GM19025 (cell line): Measurements from ENCODE around the gene ZNF24.
A peak's percentile ranks its signal among the peaks of the same experiment; 100 is the strongest.

Experiments
- ATAC-seq: cut with Tn5 transposase; IDR thresholded peaks from one replicate; pipeline ENCODE4 v1.9.1; 2021; ENCODE audit warnings: mild to moderate bottlenecking, low read depth, moderate library complexity; ENCODE audit not compliant: unreplicated experiment

ZNF24 gene

DNA sequence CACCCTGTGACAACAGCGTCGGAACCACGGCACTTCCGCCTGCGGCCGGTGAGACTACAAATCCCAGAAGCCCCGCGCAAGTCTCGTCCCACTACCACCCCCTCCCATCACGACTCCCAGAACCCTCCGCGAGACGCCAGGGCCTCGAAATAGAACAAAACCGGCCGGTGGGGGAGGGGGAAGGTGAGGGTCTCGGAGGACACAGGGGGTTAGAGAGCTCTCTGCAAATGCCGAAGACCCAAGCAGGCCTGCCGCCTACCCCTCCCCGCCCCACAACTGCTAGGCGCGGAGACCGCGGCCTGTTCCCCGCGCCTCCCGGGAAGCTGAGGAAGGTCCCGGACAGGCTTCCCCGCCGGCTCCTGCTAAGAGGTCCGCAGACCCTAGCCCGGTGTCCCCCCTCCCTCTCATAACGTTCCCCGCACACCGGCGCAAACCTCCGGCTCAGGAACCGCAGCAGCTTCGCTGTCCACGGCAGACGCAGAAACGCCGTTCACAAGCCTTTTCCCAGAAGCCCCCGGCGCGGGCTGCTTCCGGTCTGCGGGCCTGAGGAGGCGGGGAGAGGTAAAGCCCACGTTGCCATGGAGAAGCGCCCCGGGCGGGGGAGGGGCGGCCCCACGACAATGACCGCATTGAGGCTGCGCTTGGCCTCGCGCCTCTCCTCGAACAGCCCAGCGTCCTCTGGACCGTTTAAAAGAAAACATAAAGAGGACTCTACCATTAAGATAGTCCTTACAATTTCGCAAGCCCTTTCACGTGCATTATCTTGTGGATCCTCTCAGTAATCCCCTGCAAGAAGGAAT, at the start of gene ZNF24:
Gene ZNF24, minus strand, starts transcription at position 485 of the 800 bp plus-strand sequence. CDS start 3,770 bp downstream, outside the sequence.
- peak; percentile 91 for ATAC-seq

DNA sequence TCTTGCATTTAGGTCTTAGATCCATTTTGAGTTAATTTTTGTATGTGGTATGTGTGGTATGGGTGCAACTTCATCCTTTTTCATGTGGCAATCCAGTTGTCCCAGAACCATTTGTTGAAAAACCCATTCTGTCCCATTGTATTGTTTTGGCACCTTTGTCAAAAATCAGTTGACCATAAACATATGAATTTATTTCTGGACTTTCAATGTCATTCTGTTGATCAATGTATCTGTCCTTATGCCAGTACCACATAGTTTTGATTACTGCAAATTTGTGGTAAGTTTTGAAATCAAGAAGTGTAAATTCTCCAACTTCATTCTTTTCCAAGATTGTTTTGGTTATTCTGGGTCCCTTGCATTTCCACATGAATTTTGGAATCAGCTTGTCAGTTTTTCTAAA, 49.5 kb upstream of the ZNF24 start:
- no peak for ATAC-seq

DNA sequence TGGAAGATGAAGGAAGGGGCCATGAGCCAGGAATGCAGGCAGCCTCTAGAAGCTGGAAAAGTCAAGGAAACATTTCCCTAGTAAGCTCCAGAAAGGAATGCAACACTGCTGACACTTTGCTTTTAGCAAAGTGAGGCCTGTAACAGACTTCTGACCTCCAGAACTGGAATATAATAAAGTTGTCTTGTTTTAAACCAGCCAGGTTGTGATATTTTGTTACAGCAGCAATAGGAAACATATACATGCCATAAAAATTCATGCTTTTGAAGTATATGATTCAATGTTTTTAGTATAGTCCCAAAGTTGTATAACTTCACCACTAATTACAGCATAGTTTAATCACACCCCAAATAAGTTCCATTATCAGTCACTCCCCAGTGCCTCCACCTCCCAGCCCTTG, 48.2 kb upstream of the ZNF24 start:
- no peak for ATAC-seq

DNA sequence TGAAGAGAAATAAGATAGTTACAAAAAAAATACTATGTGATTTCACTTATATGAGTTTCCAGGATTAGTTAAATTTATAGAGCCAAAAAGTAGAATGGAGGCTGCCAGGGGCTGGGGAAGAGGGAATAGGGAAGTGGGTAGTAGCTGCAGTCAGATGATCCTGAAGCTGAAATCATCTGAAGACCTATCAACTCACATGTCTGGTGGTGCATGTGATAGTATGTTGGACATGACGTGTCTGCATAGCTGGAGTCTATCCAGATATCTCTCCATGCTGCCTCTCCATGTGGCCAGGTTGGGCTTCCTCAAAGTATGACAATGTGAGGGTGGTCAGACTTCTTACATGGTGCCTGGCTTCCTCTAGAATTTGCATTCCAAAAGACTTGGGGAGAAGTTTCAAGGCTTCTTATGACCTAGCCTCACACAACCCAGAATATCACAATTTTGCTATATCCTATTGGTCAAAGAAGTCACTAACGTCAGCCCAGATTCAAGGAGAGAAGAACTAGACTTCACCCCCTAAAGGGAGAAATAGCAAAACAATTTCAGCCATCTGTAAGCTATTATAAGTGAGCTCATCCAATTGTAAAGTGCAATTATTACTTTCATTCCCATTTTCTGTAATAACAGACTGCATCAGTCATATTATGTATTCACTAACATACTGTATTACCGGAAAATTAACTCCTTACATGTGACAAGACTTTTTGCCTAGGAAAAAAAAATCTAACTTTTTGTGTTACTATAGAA, 46.9 kb upstream of the ZNF24 start:
- no peak for ATAC-seq

DNA sequence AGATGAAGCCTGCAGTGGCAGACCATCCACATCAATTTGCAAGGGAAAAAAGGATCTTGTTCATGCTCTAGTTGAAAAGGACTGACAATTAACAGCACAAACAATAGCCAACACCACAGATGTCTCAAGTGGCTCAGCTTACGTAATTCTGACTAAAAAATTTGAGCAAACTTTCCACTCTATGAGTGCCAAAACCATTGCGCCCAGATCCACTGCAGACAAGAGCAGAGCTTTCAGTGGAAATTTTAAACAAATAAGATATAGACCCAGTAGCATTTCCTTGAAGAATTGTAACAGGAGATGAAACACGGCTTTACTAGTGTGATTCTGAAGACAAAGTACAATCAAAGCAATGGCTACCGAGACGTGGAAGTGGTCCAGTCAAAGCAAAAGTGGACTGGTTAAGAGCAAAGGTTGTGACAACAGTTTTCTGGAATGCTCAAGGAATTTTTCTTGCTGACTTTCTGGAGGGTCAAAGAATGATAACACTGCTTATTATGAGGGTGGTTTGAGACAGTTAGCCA, 44.9 kb upstream of the ZNF24 start:
- ATAC-seq = no peak

DNA sequence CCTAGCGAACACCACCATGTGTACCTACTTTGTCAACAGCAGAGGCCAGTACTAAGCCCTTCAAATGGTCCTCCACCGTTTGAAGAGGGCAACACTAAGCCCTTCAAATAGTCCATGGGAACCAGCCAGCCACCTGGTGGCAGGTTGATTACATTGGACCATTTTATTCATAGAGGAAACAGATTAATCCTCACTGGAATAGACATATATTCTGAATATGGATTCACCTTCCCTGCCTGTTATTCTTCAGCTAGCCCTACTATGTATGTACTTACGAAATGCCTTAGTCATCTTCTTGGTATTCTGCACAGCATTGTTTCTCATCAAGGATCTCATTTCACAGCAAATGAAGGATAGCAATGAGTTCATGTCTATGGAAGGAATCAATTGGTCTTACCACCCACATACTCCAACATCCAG, 42.9 kb upstream of the ZNF24 start:
- no peak for ATAC-seq

DNA sequence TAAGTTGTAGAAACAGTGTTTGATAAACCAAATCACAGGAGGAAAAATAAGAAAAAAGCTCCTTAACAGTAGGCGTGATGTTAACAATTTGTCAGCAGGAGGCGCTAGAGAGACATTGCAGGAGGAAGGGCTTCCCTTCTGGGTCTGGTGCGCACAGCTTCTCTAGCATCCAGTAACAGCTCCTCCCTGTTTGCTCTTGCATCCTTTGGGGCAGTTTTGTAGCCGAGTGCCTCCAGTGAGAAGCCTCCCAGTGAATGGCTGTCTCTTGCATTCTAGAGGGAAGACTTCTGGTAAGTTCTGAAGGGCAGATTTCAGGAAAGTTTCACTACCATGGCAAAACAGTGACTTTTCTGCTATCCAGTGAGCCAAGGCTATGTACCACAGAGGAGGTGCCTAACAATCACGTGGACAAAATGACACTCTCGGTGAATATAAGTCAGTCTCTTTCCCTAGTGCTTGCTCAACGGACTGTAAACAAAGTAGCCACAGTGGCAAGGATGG, 42.4 kb upstream of the ZNF24 start:
- ATAC-seq = no peak

DNA sequence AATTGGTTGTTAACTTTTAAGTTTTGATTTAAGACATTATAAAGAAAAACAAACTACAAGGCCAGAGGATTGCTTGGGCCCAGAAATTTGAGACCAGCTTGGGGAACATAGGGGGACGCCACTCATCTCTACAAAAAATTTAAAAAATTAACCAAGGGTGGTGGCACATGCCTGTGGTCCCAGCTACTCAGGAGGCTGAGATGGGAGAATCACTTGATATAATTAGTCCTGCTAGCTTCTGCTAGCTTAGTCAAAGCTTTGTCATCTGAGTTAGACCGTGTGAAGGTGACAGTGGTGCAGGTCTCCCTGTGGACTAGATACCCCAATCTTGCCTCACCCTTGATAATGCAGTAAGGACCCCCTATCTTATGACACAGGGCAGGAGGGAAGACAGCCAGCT, 38.9 kb upstream of the ZNF24 start:
- ATAC-seq = no peak

DNA sequence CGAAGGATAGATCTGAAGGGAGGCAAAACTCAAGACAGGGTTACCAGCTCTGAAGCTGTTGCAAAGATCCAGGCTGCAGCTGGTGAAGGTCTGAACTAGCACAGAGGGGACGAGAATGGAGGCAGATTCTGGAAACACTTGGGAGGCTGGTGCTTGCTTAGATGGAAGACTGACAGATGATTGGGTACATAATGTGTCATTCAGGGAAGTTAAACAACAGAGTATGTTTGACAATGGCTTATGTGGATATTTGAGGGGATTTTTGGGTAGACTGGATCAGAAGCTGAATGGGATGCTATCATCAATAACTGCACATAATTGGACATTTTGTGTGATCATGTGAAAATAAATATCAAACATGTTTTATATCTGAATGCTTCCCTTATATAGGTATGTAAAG, 35.2 kb upstream of the ZNF24 start:
- ATAC-seq = no peak

DNA sequence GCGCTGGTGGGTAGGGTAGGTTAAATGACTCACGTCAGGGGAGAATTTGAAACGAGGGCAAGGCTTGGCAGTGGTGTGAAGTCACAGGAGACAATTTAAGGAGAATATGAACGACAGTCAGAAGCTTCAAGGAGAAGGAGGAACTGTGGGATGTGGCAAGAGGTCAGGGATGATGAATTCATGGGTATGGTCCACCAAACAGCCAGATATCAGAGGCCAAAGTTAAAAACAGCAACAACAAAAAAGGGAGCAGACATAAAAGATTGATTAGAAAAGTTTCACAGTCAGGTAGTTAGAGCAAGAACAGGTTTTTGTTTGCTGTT, 34.3 kb upstream of the ZNF24 start:
- no peak for ATAC-seq

DNA sequence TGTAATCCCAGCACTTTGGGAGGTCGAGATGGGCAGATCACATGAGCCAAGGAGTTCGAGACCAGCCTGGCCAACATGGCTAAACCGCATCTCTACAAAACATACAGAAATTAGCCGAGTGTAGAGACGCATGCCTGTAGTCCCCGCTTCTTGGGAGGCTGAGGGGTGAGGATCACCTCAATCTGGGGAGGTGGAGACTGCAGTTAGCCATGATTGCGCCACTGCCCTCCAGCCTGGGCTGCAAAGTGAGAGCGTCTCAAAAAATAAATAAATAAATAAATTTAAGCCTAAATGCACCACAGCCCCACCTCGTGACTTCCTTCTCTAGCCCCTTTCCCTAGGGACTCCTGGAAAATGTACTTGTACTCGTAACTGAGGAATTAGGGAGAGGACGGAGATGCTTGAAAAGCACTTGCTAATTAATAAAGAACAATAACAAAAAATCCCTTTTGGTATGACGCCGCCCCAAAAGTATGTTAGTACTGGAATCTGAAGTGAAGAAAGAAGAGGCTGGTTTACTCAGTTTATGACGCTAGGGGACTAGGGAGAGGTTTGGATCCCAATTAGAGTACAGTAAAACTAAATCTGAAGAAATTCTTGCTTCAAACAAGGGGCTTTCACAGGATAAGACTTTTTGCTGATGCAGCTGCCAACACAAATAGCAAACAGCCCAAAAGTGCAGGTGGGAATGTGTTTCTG, 33.8 kb upstream of the ZNF24 start:
- no peak for ATAC-seq

DNA sequence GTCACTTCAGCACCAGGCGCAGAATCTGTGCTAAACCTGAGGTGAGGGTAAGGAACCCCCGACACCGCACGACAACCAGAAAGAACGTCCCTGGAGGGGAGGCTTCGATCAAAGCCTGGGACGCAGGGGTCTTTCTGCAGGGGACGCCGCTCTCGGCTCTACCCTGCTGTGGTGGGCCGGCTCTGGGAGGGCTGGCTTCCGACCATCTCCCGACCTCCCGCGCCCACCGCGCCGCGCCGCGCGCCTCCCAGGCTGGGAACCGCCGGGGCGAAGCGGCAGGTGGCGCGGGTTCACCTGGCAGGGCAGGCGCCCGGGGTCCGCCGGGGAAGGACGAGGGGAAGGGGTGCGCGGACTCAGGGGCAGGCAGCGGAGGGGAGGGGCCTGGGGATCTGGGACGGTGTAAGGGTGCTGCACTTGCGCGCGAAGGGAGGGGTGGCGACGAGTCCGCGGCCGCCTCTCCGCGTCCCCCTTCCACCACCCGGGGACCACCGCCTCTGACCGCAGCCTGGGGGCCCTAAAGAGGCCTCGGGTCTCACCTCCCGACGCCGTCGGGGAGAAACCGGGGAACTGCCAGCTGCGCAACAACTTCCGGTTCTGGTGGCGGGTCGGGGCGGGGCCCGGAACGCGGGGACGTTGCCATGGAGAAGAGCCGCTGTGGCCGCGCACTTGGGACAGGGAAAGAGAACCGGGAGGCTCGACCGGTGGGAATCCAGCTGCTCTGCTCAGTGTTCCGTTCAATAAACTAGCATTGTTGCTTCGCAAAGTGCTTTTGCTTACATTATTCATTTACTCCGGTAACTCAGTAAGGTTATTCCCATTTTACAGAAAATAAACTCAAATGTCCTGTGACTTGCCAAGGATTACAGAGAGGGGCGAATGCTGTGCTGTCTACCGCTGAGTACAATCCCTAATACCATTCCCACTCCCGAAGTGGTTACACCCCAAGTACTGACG, 32.8 kb upstream of the ZNF24 start, which contains the start of gene ZNF396:
Gene ZNF396, minus strand, starts transcription at position 596 of the 954 bp plus-strand sequence. CDS start 3,045 bp downstream, outside the sequence.
- ATAC-seq = peak; percentile 88

DNA sequence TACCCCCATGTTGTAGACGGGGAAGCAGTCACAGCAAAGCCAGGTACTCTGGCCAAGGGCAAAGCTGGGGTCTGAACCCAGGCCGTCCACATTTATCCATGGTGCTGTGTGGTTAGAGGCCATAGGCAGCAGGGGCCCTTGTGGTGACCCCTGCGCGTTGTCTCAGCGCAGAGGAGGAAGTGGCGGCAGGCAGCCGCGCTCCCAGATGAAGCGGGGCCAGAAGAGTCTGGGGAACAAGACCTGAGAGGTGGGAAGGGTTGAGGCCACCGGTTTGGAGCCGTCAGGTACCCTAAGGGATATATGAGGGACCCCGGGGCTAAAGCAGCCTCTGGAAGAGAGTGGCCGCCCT, 32.1 kb upstream of the ZNF24 start:
- peak; percentile 30 for ATAC-seq

DNA sequence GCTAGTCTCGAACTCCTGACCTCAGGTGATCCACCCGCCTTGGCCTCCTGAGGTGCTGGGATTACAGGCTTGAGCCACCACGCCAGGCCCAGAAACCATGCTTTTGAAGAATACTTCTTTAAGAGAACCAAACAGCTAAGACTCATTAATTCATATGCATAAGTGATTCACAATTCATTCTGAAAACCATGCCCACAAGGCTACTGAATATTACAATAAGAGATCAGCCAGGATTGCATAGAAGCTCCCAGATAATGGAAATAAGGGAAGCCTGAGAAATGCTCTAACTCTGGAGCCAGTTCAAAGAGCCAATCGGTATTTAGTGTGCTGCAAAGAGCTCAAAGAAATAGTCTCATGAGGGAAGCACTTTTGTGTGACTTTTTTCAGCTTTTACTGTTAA, 30.5 kb upstream of the ZNF24 start:
- ATAC-seq = no peak

DNA sequence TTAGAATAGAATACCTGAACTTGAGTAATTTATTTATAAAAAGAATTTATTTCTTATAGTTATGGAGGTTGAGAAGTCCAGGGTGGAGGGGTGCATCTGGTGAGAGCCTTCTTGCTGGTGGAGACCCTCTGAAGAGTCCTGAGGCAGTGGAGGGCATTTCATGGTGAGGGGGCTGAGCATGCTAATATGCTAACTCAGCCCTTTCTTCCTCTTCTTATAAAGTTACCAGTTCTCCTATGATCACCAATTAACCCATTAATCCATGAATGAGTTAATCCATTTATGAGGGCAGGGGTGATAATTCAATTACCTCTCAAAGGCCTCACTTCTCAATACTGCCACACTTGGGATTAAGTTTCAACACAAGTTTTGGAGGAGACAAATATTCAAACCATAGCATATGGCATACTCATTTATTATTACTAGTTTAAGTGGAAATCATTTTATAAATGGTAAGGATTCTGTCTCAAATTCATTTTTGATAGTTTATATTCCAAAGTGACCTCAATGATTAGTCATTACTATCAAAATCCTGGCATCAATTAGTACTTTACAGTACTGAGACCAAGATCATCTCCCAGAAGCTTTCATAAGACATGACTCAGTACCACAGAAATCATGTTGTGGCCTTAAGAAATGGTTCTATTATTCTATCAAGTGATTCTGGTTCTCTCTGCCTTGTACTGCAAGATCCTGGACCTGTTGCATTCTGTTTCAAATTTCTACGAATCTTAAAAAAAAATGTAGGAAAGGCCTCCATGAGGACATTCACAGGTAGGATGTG, 27.4 kb upstream of the ZNF24 start:
- no peak for ATAC-seq

DNA sequence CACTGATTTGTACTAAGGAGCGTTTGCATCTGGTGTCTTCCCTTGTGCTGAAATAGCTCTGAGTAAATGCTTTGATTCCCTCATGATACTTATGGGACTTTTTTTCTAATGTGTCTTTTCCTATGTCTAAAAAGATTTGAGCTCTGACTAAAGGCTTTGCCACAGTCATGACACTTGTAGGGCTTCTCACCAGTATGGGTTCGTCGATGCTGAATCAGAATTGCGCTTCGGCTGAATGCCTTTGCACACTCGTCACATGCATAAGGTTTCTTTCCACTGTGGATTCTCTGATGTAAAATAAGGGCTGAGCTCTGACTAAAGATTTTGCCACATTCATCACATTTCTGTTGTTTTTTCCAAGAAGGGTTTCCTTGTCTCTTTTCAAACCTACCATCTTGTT, 24.9 kb upstream of the ZNF24 start:
- ATAC-seq = no peak

DNA sequence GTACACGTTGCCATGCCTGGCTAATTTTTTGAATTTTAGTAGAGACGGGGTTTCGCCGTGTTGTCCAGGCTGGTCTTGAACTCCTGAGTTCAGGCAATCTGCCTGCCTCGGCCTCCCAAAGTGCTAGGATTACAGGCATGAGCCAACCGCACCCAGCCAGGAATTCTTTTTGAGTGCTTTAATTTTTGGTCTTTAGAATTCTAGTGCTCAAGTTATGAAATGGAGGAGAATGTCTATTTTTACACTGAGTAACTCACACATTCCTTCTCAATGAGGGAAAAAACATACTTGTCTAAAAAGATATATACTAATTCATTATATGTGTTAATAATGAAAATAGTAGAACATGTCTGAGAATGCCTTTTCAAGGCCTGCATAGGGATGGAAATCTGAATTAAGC, 24.4 kb upstream of the ZNF24 start:
- ATAC-seq = no peak

DNA sequence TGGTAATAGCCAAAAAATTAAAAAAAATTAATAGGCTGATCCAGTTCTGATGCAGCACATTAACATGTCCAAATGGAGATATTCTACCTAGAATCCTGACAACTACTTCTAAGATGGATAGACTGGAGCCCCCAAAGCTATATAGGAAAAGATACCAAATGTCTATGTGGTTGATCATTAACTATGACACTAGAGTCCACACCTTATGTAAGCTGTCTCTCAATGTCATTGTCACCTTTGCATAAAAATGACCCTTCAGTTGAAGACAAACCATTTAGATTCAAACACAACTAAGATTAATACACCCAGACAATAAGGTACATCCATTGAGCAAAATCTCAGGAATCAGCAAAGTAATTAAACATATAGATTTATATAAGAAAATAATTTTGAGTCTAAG, 18.3 kb upstream of the ZNF24 start:
- ATAC-seq = no peak
